Activated CD4-positive, alpha-beta T cell treated with anti-CD3 and anti-CD28 coated beads, Interleukin-2, amount 50 U/mL, for 24 hours (primary cell): ENCODE measurements around the gene AGTPBP1.

Experiments used
- DNase-seq, 2 donors: peaks; one replicate each; pipeline ENCODE4 v3.0.0-alpha.2; 2020; ENCODE audit warnings: low read depth in 1 of 2, low spot score in 1 of 2

Gene AGTPBP1

GRCh38 chr9:85508616-85509015 lies 233.1 kb downstream of the AGTPBP1 start:
- DNase-seq, result no peak

- DNase-seq, result no peak
Measured at GRCh38 chr9:85505612-85506011, 236.1 kb downstream of the AGTPBP1 start.

DNA sequence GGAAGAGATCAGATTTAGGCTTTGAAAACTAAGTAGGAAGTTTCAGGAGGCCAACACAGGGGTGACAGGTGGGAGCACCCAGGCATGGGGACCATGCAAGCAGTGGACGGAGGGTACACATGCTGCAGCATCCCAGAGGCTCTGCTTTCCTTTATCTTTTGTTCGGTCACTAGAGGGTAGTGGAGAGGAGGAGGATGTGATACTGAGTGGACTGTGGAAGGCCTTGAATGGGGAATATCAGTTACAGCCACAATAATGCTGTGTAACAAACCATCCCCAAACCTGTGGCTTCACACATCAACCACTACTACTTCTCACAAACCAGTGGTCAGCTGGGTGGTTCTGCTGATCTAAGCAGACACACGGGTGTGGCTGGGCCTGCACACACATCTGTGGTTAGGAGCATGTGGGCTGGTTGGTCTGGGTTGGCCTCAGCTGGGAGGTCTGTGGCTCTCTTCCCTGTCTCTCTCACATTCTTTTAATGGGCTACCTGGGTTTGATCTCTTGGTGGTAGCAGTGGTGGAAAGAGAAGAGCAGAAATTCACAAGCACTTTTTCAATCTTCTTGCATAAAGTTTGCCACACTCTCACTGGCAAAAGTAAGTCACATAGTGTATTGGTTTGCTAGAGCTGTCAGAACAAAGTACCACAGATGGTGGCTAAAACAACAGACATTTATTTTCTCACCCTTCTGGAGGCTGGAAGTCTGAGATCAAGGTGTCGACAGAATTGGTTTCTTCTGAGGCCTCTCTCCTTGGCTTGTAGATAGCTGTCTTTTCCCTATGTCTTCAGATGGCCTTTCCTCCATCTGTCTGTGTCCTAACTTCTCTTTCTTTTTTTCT lies 238.7 kb downstream of the AGTPBP1 start:
- no peak for DNase-seq

DNA sequence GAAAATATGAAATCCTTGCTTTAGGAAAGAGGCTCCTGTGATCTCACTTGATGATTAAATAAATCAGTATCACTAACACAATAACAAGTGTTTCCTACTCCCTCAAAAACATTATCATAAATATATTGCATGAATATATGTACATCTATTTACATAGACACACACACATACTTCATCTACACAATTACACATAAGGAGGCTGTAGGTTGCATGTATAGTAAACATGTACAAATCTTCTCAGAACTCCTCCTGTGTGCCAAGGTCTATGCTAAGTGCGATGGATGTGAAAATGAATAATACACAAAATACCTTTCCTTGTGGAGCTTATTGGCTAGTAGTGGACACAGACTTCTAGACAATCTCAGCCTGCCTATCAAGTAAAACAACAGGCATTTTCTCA lies 239.9 kb downstream of the AGTPBP1 start:
- no peak for DNase-seq

DNA sequence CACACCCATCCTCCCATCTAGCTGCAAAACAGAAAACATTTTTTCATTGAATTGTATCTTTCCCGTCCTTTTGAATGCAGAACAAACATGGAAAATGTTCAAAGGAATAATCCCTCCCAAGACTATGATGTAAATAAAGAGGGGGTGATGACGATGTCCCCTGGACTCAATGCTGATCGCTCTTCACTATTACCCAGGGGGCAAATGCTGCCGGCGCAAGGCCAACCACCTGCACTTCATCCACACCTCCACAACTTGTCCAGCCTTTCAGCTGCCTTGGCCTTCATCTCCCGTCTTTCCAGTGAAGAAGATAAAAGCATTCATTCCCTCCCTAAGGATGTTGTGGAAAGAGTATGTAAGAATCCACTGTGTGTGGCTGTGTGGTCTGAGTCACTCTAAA lies 240.3 kb downstream of the AGTPBP1 start:
- no peak for DNase-seq
